ENCODE data around the gene MAP7D2. TPM values are rescaled to one million over a fixed set of nuclear protein-coding genes. Genes with fewer than 3 reads are reported as not detected.

The MAP7D2 gene
- total RNA-seq, 1 donor from 2014 or later: 1.5 TPM

DNA sequence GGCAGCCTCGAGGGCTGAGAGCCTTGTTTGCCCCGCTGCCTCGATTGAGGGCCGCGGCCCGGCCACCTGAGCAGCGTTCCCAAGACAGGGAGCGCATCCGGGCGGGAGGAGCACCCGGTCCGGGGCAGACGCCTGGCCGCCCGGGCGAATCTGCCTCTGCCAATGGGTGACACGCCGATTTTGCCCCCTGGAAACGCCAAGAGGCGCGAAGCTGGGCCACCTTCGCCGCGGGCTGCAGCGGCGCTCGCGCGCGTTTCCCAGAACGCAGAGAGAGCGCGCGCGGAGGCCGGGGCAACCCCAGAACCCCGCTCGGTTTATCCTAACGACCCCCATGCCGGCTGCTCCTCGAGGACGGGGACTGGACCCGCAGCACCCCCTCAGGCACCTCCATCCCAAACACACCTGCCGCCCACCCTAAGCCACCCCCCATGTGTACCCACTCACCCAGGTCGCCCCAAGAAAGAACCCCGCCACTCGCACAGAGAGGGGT is 575 bp downstream of the MAP7D2 start:
- Mint-ChIP-seq H3K9me3 (ENCODE audit: low read depth) (peaks cover 5% of the 10 kb centered on the region), H3K4me1 (ENCODE audit: low read depth) (peaks cover 2% of the 10 kb centered on the region), H3K4me3 (ENCODE audit: low read depth) (peak overlapping the region; percentile 64), H3K36me3 (ENCODE audit: insufficient read depth) (no peaks in the 10 kb centered on the region), H3K27ac (no peak overlapping the region), H3K27me3 (peaks cover 22% of the 10 kb centered on the region)
- TF ChIP-seq, protein P1, sequence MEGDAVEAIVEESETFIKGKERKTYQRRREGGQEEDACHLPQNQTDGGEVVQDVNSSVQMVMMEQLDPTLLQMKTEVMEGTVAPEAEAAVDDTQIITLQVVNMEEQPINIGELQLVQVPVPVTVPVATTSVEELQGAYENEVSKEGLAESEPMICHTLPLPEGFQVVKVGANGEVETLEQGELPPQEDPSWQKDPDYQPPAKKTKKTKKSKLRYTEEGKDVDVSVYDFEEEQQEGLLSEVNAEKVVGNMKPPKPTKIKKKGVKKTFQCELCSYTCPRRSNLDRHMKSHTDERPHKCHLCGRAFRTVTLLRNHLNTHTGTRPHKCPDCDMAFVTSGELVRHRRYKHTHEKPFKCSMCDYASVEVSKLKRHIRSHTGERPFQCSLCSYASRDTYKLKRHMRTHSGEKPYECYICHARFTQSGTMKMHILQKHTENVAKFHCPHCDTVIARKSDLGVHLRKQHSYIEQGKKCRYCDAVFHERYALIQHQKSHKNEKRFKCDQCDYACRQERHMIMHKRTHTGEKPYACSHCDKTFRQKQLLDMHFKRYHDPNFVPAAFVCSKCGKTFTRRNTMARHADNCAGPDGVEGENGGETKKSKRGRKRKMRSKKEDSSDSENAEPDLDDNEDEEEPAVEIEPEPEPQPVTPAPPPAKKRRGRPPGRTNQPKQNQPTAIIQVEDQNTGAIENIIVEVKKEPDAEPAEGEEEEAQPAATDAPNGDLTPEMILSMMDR (IDR thresholded peaks at IDR 0.05; ENCODE audit: unreplicated experiment): no peak
- no peak for DNase-seq (ENCODE audit: low spot score, unreplicated experiment)

DNA sequence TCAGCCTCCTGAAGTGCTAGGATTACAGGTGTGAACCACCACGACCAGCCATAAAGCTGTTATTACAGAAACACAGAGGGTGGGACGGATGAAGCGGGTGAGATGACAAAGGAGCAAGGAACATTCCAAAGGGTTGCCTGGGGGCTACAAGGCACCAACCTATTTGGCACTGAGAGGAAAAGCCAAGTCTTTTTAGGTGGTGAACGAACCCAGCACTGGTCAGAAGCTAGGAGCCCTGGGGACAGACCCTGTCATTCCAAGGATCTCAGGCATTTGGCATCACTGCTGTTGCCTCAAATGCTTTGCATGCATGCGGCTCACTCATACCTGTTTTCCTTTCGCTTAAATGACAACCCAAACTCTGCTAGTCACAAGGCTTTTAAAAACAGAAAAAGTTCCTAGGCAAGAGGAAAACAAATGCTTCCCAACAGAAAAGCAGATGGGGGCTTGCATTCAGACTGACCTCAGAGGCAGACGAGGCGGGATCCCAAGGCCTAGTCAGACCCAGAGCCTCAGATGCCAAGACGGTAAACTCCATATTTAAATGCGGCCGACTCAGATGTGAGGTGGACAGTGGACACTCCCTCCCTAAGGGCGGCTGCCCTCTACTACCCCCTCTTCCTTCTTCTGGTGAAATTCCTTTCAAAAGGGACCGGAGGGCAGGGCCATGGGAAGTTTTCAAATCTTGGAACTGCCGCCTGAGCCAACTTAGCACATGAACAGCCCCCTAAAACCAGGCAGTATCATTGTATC is 4.5 kb downstream of the MAP7D2 start:
- H3K27me3 Mint-ChIP-seq: peaks cover 20% of the 10 kb centered on the region
- TF ChIP-seq, protein P1 (IDR thresholded peaks at IDR 0.05; ENCODE audit: unreplicated experiment): no peak
- no peak overlapping the region for H3K27ac Mint-ChIP-seq
- no peak for DNase-seq (ENCODE audit: low spot score, unreplicated experiment)
- H3K4me3 Mint-ChIP-seq (ENCODE audit: low read depth): no peak overlapping the region
- no peaks in the 10 kb centered on the region for H3K4me1 Mint-ChIP-seq (ENCODE audit: low read depth)
- no peaks in the 10 kb centered on the region for H3K36me3 Mint-ChIP-seq (ENCODE audit: insufficient read depth)
- peaks cover 5% of the 10 kb centered on the region for H3K9me3 Mint-ChIP-seq (ENCODE audit: low read depth)

GRCh38 chrX:20111271-20111670 is 5.4 kb downstream of the MAP7D2 start:
- DNase-seq (ENCODE audit: low spot score, unreplicated experiment): no peak
- H3K27me3 Mint-ChIP-seq: peaks cover 19% of the 10 kb centered on the region
- H3K36me3 Mint-ChIP-seq (ENCODE audit: insufficient read depth): no peaks in the 10 kb centered on the region
- no peak overlapping the region for H3K27ac Mint-ChIP-seq
- TF ChIP-seq, protein P1 (IDR thresholded peaks at IDR 0.05; ENCODE audit: unreplicated experiment): no peak
- H3K9me3 Mint-ChIP-seq (ENCODE audit: low read depth): peaks cover 5% of the 10 kb centered on the region
- H3K4me1 Mint-ChIP-seq (ENCODE audit: low read depth): no peaks in the 10 kb centered on the region
- no peak overlapping the region for H3K4me3 Mint-ChIP-seq (ENCODE audit: low read depth)

- Mint-ChIP-seq H3K36me3 (ENCODE audit: insufficient read depth) (no peaks in the 10 kb centered on the region), H3K9me3 (ENCODE audit: low read depth) (peaks cover 18% of the 10 kb centered on the region), H3K4me3 (ENCODE audit: low read depth) (no peak overlapping the region), H3K27ac (no peak overlapping the region), H3K4me1 (ENCODE audit: low read depth) (no peaks in the 10 kb centered on the region), H3K27me3 (no peaks in the 10 kb centered on the region)
- DNase-seq (ENCODE audit: low spot score, unreplicated experiment): no peak
- TF ChIP-seq, protein P1 (IDR thresholded peaks at IDR 0.05; ENCODE audit: unreplicated experiment): no peak
Measured at GRCh38 chrX:20101934-20102581, 14.6 kb downstream of the MAP7D2 start.

GRCh38 chrX:20091499-20091898 is 25.2 kb downstream of the MAP7D2 start:
- Mint-ChIP-seq H3K27me3 (no peaks in the 10 kb centered on the region), H3K36me3 (ENCODE audit: insufficient read depth) (no peaks in the 10 kb centered on the region), H3K4me1 (ENCODE audit: low read depth) (no peaks in the 10 kb centered on the region), H3K9me3 (ENCODE audit: low read depth) (peaks cover 15% of the 10 kb centered on the region), H3K4me3 (ENCODE audit: low read depth) (no peak overlapping the region), H3K27ac (no peak overlapping the region)
- no peak for DNase-seq (ENCODE audit: low spot score, unreplicated experiment)
- TF ChIP-seq, protein P1 (IDR thresholded peaks at IDR 0.05; ENCODE audit: unreplicated experiment): no peak

Data from progenitor cell of endocrine pancreas (in vitro differentiated cells).